Stimulated activated CD4-positive, alpha-beta T cell treated with anti-CD3 and anti-CD28 coated beads, Interleukin-1b, Interleukin-23, amount 100 ng/mL, for 48 hours (primary cell): Measurements from ENCODE around the gene IQCF5.
"Not testable (repeated sequence)": the region's sequence is repeated elsewhere in the genome, so short reads cannot be mapped to it uniquely, and the experiment has no call there.

Experiments used
- DNase-seq: peaks from one replicate; pipeline ENCODE4 v3.0.0-alpha.2; 2020

IQCF5 gene

DNA sequence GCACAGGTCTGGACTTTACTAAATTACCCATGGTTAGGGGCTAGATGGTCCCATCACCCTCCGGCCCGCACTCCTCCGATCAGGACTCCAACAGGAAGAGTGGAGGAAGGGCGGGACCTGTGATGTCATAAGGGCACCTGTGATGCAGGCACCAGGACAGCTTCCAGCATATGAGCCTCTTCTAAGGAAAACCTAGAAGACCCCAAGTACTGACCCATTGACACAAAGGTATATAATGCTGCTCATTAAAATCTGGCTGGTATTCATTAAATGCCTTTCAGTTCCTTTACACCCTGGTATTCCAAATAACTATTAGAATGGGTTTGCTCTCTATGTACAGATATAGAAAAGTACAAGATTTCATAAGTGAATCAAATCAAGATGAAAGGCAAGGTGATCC is at the start of gene IQCF5:
Gene IQCF5, minus strand, starts transcription at position 101 of the 400 bp plus-strand sequence. Its CDS starts 70 bp downstream, at position 31.
- DNase-seq = no peak

GRCh38 chr3:51921081-51921578 is 45.7 kb upstream of the IQCF5 start:
- no peak for DNase-seq

GRCh38 chr3:51916418-51916817 is 41.0 kb upstream of the IQCF5 start:
- DNase-seq = no peak

DNA sequence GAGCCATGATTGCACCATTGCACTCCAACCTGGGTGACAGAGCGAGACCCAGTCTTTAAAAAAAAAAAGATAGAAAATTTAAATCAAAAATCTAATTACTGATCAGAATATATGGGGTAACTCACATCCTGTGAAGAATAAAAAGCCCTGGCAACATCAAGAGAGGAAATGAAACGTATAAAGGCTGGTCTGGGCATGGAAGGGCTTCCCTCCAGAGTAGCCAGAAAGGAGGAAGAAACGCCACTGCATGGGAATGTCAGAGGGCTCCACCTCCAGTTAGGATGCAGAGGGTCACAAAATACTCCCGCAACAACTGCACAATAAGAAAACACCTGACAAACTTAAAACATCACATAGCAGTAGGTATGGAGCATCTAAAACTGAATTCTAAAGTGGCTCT is 32.6 kb upstream of the IQCF5 start:
- no peak for DNase-seq

DNA sequence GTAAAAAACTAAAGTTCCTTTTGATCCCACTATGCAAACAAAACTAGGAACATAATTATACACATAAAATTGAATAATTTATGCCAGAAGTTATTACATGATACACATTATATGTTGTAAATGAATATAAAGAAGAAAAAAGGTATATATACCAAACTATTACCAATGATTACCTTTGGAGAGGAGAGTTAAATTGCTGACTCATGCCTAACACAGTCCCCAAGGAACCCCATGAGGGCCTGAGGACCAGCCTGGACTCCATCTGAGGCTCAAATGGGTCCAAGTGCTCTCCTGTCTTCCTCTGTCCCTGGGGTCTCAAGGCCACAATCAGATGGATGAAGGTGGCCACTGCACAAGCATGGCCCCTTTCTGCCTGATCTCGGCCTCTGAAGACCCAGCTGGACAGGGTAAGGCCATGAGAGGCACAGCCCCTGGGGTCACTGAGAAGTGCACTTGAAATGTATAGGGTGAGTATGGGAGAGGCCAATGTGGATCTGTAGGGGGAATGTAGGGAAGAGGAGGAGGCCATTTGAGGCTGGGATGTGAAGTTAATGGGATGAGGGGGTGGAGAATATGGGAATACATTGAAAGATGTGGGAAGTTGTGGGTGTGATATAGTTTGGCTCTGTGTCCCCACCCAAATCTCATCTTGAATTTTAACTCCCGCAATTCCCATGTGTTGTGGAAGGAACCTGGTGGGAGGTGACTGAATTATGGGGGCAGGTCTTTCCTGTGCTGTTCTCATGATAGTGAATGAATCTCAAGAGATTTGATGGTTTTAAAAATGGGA is 28.8 kb upstream of the IQCF5 start:
- no peak for DNase-seq

GRCh38 chr3:51902361-51902760 is 27.0 kb upstream of the IQCF5 start:
- peak; percentile 72 for DNase-seq

DNA sequence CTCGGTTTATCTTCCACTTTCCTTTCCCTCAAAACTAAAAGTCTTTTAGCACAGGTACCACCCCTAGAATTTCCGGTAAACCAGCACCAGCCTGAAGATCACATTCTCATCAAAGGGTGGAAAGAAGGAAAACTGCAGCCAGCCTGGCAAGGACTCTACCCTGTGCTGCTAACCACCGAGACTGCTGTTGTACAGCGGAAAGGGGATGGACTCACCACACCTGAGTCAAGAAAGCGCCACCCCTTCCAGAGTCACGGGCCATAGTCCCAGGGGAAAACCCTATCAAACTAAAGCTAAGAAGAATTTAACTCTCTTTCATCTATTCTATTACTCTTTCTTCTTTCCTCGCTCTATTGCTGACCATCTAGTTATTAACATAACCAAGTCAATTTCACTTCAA is 24.6 kb upstream of the IQCF5 start:
- not testable (repeated sequence) for DNase-seq

DNA sequence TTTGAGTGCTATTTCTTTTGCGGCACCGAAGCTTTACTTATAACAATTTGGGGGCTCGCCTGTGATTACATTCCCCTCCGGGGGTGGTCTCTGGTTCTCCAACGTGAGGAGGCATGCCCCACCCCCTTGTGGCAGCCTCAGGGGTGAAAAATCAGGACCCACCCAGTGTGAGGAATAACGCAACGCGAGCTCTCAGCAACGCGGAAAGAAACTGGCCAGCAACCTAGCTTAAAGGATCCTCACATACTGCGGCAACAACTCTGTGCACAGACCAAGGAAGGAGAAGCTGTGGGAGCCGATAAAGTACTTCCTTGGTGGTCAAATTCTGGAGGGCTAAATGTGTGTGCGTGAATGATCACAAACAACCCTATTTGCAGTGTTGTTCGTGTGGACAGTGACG is 22.0 kb upstream of the IQCF5 start:
- no peak for DNase-seq

GRCh38 chr3:51896607-51897305 is 21.4 kb upstream of the IQCF5 start:
- DNase-seq = no peak

DNA sequence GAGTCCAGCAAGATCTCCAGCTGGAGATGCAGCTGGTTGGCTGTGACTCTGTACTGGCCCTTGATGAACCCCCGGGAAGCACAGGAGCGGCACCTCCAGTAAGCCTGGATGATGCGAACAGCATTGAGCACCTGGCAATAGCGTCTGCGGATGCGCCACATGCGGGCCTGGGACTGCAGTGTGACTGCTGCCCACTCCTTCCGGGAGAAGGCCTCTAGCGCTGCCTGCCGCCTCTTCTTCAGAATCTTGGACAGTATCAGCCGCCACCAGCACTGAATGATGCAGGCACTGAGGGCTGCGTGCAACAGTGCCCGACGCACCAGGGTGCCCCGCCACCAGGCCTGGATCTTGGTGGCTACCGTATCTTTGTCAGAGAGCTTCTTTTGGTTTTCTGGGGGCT is 19.5 kb upstream of the IQCF5 start:
- no peak for DNase-seq

DNA sequence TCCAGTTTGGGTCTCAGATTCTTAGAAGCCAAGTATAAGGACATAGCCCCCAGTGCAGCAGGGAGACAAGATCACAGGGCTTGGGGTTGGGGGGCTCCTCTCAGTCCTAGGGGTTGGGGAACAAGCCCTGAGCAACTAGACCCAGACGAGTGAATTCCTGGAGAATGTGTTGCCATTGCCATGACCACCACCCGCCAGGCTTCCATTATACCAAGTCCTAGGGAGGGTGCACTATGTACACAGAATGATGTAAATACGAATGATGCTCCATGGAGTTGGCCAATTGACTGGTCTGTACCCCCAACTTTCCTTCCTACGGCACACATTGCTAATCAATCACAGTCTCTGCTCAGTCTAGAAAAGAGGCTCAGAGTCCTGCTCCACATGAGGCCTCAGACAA is 19.0 kb upstream of the IQCF5 start:
- no peak for DNase-seq

DNA sequence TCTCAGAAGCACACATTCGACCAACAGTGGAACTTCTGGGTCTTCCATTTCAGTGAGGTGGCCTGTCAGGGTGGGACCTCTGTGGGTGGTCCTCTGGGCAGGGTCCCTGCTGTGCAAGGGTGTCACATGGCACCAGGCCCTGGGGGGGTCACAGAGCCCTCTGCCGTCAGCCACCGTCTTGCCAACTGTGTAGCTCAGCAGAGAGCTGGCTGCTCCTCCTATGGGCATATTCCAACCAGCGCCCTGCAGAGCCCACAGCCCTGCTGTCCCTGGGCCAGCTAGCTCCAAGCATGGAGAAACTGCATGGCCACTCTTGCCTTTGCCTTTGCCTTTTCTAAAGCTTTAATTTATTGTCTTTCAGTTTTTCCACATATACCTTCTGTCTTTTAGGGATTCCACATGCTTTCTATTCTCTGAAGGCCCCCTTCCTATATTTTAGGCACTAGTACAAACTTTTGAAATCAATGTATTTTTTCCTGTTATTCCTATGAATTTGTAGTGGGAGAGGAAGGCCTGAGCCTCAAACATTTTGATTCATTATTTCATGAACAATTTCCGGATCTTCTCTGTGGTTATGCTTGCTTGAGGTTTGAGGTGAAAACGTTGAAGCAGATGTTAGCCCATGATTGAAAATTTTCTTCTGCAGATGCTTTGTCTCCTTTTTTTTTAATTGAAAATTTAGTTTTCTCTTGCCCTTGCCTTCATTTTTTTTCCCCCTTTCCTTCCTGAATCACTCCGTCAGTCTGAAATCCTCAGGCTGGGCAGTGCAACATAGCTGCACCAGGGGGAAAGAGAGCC is 16.0 kb upstream of the IQCF5 start:
- DNase-seq = no peak

DNA sequence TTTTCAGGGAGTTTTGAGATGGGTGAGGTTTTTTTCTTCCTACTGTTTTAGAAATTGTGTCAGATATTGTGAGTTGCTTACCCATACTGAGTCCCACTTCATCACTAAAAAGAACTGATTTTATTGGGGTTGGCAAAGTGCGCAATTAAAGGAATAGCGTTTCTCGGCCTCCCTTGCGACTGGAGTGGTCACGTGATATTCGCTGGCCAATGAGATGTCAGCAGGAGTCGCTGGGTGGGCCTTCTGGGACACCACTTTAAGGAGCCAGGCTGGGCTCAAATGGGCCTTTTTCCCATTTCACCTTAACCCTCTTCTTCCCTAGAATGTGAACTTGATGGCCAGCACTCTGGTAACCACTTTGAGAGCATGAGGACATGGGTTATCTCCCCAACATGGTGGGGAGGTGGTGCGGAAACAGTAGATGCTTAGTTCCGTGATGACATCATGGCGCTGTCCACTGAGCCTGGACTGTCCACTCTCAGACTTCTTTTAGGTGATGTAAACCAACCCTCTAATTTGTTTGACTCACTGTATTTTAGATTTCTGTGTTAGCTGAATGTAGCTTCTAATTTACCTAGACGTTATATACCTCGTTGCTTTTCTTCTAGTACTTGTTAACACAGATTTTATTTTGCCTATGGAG is 13.2 kb upstream of the IQCF5 start:
- DNase-seq = no peak

- DNase-seq = no peak
Measured at GRCh38 chr3:51887620-51888019, 12.2 kb upstream of the IQCF5 start.

DNA sequence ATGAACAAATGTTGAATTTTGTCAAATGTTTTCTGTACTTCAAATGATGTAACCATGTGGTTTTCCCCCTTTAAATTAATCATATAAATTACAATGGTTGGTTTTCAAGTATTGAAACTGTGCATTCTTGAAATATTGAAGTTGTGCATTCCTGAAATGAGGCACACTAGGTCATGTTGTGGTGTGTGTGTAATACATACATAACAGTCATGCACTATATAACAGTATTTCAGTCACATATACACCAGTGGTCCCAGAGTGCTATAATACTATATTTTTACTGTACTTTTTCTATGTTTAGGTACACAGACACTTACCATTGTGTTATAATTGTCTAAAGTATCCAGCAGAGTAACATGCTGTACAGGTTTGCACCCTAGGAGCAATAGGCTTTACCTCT is 11.0 kb upstream of the IQCF5 start:
- DNase-seq = no peak

- no peak for DNase-seq
Measured at GRCh38 chr3:51879937-51880336, 4.5 kb upstream of the IQCF5 start.

DNA sequence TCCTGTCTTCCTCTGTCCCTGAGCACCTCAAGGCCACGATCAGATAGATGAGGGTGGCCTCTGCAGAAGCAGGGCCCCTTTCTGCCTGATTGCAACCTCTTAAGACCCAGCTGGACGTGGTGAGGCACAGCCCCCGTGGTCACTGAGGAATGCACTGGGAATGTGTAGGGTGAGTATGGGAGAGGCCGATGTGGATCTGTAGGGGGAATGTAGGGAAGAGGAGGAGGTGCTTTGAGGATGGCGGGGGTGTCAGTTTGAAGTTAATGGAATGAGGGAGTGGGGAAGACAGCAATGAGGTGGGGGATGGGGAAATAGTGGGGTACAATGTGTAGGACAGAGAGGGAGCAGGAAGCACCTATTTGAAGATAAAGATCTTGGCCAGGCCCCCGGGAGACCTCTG is 785 bp upstream of the IQCF5 start:
- DNase-seq = no peak

DNA sequence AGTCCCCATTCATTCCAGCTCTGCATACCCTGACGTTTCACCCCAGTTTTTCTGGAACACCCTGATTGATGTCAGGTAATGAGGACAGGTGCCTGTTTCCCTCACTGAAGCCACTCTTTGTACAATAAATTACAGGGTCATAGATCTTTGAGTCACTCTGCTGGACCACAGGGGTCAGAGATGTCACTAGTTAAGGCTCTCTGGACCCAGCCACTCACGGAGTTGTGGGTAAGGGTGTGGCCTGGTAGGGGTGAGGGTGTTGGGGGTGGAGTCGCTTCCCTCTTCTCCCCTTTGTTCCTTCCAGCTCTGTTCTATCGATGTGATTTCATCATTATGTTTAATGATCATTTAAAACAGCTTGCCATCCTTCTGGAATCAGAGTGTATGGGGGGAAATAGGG is 512 bp downstream of the IQCF5 start:
- no peak for DNase-seq

GRCh38 chr3:51874411-51874810 is 990 bp downstream of the IQCF5 start:
- no peak for DNase-seq

DNA sequence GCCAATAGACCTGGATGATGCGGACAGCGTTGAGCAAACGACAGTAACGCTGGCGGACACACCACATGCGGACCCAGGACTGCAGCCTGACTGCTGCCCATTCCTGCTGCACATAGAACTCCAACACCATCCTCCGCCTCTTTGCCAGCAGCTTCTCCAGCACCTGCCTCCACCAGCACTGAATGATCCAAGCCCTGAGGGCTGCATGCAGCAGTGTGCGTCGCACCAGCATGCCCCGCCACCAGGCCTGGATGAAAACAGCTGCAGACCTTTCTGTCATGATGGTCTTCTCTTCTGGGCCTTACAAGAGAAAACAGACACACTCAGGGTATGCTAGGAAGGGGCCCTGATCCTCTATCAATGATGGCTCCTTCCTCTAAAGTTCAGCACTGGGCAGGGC is 1.5 kb downstream of the IQCF5 start:
- no peak for DNase-seq

DNA sequence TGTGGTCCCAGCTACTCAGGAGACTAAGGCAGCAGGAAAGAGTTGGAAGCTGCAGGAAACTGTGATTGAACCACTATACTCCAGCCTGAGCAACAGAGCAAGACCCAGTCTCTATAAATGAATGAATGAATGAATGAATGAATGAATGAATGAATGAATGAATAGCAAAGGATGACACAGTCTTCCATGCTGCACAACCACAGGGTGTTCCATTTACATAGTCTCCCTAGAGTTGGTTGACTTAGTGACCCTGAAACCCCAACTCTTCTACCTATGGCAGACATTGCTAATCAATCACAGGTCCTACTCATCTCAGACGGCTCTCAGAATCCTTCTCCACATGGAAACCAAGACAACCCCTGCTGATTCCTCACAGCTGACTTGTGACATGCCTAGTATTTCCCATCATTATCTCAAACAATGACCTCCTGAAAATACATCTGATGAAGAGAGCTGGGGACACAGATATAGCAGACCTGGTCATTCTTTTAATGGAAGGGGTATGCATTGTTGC is 2.1 kb downstream of the IQCF5 start:
- DNase-seq = no peak

- no peak for DNase-seq
Measured at GRCh38 chr3:51869304-51869703, 6.1 kb downstream of the IQCF5 start.

DNA sequence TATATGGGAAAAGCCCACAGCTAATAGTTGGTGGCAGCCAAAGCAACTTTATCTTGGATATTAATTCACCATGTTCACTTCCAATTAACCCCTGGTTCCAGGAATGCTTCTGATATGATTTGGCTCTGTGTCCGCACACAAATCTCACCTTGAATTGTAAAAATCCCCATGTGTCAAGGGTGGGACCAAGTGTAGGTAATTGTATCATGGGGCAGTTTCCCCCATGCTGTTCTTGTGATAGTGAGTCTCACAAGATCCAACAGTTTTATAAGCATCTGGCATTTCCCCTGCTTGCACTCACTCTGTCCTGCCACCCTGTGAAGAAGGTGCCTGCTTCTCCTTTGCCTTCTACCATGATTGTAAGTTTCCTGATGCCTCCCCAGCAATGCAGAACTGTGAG is 6.5 kb downstream of the IQCF5 start:
- not testable (repeated sequence) for DNase-seq
